Measurements from ENCODE around the gene OXA1L. TPM values are rescaled to one million over a fixed set of nuclear protein-coding genes. Genes with fewer than 3 reads are reported as not detected.

OXA1L gene
- total and polyA plus RNA-seq, 2 of the 13 experiments (the other 11 are each of a cell fraction or from before 2014, with no cell fraction given) = 230 to 589 TPM

DNA sequence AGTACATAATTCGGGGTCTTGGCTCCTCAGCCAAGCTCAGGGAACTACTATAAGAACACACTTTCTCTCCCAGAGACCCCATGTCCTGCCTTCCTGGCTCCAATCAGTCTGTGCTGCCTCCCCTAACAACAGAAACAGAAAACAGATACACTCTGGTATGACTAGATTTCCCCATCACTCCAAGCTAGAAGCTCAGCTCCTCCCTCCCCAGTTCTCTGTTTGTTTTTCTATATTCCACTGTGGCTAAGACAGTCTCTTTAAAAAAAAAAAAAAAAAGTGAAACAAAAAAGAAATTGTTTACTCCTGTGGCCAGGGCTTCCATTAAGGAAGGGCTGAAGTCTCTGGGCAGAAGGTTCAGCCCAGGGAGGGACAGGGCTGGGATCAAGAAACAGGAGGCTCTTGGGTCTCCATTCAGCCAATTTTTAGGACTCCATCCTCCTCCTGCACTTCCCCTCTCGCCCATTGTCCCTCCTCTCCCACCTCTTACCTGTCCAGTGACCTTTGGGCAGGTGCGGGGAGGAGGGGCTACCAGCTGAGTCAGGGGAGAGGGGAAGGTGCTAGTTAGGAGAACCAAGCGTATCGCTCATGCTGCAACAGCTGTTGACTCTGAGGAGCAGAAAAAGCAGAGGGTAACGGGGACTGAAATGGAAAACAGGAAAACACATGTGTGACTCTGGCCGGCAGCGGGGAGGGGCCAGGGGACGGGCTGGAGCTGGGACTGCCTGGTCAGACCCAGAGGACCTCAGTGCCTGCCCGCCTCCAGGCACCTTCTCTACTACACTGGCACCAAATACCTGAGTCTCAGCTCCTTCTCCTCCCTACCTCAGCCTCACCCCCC is 52.9 kb downstream of the OXA1L start (continued):
- no peak for TF ChIP-seq RERE (CRISPR knock-in tag; IDR thresholded peaks at IDR 0.05; ENCODE audit: low read depth)
- TF ChIP-seq MIXL1 (CRISPR knock-in tag; IDR thresholded peaks at IDR 0.05) = no peak
- TF ChIP-seq NAIF1 (CRISPR knock-in tag; IDR thresholded peaks at IDR 0.05; ENCODE audit: borderline replicate concordance) = no peak
- 0 out of 2 replicates have a peak, but pooled peaks have one; percentile 29 for TF ChIP-seq ZNF512 (CRISPR knock-in tag; IDR thresholded peaks at IDR 0.05)
- TF ChIP-seq ELF3 (CRISPR knock-in tag; IDR thresholded peaks at IDR 0.05) = 0 out of 2 replicates have a peak, but pooled peaks have one; percentile 24
- no peak for TF ChIP-seq ZBTB34 (CRISPR knock-in tag; IDR thresholded peaks at IDR 0.05)
- TF ChIP-seq HDAC2 (CRISPR knock-in tag; IDR thresholded peaks at IDR 0.05) = 0 out of 2 replicates have a peak, but pooled peaks have one; percentile 8
- 0 out of 2 replicates have a peak, but pooled peaks have one; percentile 23 for TF ChIP-seq ZNF12 (CRISPR knock-in tag; IDR thresholded peaks at IDR 0.05)
- no peak for TF ChIP-seq KDM6A (CRISPR knock-in tag; IDR thresholded peaks at IDR 0.05; ENCODE audit: low read depth)
- TF ChIP-seq, protein P1, sequence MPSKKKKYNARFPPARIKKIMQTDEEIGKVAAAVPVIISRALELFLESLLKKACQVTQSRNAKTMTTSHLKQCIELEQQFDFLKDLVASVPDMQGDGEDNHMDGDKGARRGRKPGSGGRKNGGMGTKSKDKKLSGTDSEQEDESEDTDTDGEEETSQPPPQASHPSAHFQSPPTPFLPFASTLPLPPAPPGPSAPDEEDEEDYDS (CRISPR knock-in tag; IDR thresholded peaks at IDR 0.05) = peak; percentile 15; the same call in 1 of the 2 replicates
- no peak; the same call in 1 of the 2 replicates for TF ChIP-seq ZNF253 (CRISPR knock-in tag; IDR thresholded peaks at IDR 0.05; ENCODE audit: borderline replicate concordance)
- TF ChIP-seq NFIB (CRISPR knock-in tag; IDR thresholded peaks at IDR 0.05; ENCODE audit: borderline replicate concordance) = no peak
- 0 out of 2 replicates have a peak, but pooled peaks have one; percentile 22 for TF ChIP-seq ZNF614 (CRISPR knock-in tag; IDR thresholded peaks at IDR 0.05; ENCODE audit: borderline replicate concordance)
- TF ChIP-seq, protein P2, sequence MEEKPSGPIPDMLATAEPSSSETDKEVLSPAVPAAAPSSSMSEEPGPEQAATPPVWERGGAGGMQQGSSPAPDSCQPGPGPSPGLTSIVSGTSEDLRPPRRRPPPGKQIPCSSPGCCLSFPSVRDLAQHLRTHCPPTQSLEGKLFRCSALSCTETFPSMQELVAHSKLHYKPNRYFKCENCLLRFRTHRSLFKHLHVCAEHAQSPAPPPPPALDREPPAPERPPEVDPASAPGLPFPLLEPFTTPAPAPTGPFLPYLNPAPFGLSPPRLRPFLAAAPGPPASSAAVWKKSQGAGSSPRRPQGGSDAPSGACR (CRISPR knock-in tag; IDR thresholded peaks at IDR 0.05) = peak; percentile 68; the same call in 1 of the 2 replicates
- TF ChIP-seq, protein P3, sequence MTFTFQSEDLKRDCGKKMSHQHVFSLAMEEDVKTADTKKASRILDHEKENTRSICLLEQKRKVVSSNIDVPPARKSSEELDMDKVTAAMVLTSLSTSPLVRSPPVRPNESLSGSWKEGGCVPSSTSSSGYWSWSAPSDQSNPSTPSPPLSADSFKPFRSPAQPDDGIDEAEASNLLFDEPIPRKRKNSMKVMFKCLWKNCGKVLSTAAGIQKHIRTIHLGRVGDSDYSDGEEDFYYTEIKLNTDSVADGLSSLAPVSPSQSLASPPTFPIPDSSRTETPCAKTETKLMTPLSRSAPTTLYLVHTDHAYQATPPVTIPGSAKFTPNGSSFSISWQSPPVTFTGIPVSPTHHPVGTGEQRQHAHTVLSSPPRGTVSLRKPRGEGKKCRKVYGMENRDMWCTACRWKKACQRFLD (CRISPR knock-in tag; IDR thresholded peaks at IDR 0.05; ENCODE audit: borderline replicate concordance) = peak; percentile 44; the same call in 1 of the 2 replicates

All from HepG2 (cell line).